ENCODE measurements around the gene ZNF512B.

DNA sequence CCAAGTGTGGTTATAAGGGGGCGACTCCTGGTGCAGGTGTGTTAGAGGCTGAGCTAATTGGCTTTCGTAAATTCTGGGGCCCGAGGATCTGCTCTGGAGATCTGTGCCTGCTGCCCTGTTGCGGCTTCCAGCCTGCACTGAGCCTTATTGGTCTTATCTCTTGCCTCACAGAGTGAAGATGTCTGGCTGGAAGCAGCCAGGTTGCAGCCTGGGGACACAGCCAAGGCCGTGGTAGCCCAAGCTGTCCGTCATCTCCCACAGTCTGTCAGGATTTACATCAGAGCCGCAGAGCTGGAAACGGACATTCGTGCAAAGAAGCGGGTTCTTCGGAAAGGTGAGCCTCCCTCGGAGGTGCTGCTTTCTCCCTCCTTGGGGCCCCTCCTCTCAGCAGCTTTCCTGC is 31.2 kb upstream of the ZNF512B start:
- TF ChIP-seq, protein P1, sequence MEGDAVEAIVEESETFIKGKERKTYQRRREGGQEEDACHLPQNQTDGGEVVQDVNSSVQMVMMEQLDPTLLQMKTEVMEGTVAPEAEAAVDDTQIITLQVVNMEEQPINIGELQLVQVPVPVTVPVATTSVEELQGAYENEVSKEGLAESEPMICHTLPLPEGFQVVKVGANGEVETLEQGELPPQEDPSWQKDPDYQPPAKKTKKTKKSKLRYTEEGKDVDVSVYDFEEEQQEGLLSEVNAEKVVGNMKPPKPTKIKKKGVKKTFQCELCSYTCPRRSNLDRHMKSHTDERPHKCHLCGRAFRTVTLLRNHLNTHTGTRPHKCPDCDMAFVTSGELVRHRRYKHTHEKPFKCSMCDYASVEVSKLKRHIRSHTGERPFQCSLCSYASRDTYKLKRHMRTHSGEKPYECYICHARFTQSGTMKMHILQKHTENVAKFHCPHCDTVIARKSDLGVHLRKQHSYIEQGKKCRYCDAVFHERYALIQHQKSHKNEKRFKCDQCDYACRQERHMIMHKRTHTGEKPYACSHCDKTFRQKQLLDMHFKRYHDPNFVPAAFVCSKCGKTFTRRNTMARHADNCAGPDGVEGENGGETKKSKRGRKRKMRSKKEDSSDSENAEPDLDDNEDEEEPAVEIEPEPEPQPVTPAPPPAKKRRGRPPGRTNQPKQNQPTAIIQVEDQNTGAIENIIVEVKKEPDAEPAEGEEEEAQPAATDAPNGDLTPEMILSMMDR (IDR thresholded peaks at IDR 0.05), result no peak
- TF ChIP-seq ZFX (IDR thresholded peaks at IDR 0.05; ENCODE audit: borderline replicate concordance), result no peak
